Ishikawa (cell line): ENCODE measurements around the gene TAF4.

Source experiments
- CEBPB ChIP-seq: IDR thresholded peaks from 2 replicates; pipeline ENCODE4 v1.6.1; 2012
- EP300 ChIP-seq: IDR thresholded peaks from 2 replicates; pipeline ENCODE4 v1.6.1; 2012; ENCODE audit warnings: borderline replicate concordance
- TAF1 ChIP-seq: IDR thresholded peaks from 2 replicates; pipeline ENCODE4 v1.6.1; 2012; ENCODE audit warnings: low read depth, mild to moderate bottlenecking

DNA sequence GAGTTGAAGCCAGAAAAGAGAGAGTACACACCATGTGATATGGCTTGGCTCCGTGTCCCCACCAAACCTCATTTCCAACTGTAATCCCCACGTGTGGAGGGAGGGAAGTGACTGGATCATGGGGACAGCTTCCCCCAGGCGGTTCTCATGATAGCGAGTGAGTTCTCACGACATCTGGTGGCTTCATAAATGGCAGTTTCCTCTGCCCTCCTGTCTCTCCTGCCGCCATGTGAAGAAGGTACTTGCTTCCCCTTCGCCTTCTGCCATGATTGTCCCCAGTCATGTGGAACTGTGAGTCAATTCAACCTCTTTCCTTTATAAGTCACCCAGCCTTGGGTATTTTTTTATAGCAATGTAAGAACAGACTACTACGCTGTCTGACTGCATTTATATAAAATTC, 40.3 kb downstream of the TAF4 start:
- TF ChIP-seq EP300 (no peak), TAF1 (no peak), CEBPB (no peak)
